Activated CD8-positive, alpha-beta memory T cell treated with anti-CD3 and anti-CD28 coated beads for 24 hours (primary cell): ENCODE measurements around the gene SERGEF.
"Not testable (repeated sequence)": the region's sequence is repeated elsewhere in the genome, so short reads cannot be mapped to it uniquely, and the experiment has no call there.

Experiments used
- DNase-seq: peaks from one replicate; pipeline ENCODE4 v3.0.0-alpha.2; 2020

The SERGEF gene

DNA sequence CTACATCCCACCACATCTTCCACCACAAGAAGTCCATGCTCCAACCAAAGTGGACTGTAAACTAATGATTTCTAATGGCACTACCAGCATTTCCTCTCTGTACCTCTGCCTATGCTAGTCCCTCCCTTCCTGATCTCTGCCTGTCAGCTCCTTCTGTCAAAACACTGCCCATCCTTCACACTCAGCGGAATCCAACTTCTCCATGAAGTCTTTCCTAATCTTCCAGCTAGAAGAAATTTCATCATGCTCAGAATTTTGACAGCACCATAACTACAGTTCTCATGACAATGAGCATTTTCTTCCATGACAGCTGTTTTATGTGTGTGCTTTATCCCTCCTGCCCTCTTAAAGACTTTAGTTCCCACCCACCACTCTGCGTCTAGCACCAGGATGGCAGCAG is 111.4 kb downstream of the SERGEF start:
- DNase-seq: no peak

DNA sequence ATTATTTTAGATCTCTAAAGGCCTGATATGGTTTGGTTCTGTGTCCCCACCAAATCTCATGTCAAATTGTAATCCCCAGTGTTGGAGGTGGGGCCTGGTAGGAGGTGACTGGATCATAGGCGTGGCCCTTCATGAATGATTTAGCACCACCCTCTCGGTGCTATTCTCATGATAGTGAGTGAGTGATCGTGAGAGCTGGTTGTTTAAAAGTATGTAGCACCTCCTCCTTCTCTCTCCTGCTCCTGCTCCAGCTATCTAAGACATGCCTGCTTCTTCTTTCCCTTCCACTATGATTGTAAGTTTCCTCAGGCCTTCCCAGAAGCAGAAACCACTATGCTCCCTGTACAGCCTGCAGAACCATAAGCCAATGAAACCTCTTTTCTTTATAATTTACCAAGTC is 114.1 kb downstream of the SERGEF start:
- no peak for DNase-seq

DNA sequence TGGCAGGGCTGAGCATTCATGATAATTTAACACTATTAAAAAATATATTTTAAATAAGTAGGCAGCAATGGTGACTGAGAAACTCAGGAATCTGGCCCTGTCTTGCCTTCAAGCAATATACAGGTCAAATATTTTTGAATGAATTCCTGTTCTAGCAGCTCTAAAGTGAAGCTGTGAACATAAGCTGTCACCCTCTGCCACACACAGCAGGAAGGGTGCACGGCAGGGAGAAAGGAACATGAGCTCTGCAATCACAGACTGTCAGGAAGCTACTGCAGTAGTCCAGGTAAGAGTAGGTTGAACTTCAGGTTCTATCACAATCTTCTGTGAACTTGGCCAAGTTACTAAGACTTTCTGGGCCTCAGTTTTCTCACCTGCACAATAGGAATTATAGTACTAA is 114.8 kb downstream of the SERGEF start:
- no peak for DNase-seq

DNA sequence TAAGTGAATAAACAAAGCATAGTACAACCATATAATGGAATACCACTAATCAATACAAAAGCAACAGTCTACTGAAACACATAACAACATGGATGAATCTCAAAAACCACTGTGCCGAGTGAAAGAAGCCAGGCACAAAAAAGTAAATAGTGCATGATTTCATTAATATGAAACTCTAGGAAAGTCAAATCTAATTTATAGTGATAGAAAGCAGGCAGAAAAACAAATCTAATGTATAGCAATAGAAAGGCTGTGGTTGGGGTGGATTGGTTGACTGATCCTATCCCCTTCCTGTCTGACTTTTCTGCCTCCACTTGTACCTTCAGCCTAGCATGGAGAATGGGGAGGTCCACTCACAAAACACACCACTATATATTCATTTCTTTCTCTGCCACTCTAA is 115.4 kb downstream of the SERGEF start:
- DNase-seq: no peak

DNA sequence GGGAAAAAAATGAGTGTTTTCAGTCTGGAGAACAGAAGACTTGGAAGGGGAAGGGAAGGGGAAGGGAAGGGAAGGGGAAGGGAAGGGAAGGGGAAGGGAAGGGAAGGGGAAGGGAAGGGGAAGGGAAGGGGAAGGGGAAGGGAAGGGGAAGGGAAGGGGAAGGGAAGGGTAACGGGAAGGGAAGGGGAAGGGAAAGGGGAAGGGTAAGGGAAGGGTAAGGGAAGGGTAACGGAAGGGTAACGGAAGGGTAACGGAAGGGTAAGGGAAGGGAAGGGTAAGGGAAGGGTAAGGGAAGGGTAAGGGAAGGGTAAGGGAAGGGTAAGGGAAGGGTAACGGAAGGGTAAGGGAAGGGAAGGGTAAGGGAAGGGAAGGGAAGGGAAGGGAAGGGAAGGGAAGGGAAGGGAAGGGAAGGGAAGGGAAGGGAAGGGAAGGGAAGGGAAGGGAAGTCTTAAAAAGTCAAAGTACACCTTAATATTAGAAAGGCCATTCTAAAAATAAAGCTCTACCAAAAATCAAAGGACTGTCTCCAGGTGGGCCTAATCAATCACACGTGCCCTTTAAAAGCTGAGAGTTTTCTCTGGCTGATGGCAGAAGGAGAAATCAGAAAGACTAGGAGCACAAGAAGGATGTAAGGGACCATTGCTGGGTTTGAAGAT is 116.2 kb downstream of the SERGEF start:
- not testable (repeated sequence) for DNase-seq

DNA sequence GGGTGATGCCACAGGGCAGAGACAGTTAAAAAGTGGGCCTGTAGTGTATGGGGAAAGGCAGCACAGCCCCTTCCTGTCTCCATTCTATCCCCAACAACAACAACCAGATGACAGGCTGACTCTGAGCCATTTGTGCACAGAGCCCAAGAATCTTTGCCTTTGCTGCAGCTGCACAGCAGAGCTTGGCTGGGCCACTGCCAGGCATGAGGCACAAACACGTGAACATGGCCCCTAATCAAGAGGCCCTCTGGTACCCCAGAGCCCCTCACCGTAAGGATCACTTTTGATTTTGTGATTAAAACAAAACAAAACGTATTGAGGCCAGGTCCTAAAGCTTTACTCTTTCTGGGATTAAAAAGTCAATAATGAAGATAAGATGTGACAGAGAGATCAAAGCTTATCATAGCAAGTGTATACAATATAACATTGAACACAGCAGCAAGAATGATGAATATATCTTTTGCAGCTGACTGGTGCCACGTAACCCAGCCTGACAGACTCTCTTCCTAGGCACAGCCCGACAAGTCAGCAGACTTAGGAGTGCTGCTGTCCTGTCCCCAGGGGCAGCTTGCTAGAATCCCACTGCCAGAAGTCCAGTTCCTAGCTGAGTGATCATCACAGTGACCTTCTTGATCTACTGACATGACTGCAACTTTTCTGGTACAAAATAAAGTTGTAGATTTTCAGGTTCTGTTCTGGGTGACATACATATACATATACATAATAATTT is 117.8 kb downstream of the SERGEF start:
- no peak for DNase-seq

DNA sequence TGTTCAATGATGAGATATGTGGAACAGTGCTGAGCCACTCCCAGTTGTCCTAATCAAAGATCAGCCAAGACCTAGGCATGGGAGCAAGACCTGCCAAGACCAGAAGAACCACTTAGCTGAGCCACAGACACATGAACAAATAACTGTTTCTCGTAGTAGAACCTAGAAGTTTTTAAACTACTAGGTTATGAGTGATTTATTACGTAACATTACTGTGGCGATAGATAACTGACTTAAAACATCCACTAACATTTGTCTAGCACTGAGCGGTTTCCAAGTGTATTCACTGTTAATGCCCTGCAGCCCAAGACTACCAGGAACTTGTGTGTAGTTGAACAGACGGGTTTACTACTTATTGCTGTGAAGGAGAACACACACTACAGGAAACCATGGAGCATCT is 120.4 kb downstream of the SERGEF start:
- DNase-seq: no peak

DNA sequence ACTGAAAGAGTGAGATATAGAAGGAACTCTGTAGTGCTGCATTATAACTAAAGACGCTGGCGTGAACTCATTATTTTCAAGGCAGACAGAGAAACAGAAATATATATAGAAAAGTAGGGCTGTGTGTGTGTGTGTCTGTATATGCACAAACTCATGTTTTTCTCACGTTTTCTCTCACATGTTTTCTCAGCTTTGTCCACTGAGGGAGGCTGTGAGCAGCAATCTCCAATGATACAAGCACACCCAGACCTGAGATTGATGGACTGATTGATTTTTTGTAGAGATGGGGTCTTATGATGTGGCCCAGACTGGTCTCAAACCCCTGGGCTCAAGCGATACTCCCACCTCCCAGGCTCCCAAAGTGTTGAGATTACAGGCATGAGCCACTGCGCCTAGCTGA is 122.5 kb downstream of the SERGEF start:
- no peak for DNase-seq

DNA sequence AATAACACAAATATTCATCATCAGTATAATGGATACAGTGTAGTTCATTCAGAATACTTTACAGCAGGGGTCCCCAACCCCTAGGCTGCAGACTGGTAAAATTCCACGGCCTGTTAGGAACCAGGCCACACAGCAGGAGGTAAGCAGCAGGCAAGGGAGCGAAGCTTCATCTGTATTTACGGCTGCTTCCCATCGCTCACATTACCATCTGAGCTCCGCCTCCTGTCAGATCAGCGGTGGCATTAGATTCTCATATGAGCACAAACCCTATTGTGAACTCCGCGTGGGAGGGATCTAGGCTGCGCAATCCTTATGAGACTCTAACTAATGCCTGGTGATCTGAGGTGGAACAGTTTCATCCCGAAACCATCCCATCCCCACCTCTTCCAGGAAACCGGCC is 125.1 kb downstream of the SERGEF start:
- no peak for DNase-seq

DNA sequence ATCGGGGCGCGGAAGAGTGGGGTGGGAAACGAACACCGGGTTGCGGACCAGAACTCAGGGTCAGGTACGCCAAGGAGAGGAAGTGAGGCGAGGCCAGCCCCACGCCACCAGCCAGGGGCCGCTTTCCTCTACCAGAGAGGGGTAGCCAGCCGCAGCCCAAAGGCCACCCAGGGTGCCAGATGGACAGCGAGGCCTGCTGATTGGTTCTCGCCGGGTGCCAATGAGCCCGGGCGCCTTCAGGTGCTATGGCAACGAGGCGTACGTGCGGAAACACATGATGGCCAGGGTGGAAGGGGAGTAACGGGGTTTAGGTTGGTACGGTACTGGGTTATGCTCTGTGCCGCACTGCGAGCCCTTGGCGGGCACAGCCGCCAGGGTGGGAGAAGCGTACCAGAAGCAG is 128.9 kb downstream of the SERGEF start:
- no peak for DNase-seq

DNA sequence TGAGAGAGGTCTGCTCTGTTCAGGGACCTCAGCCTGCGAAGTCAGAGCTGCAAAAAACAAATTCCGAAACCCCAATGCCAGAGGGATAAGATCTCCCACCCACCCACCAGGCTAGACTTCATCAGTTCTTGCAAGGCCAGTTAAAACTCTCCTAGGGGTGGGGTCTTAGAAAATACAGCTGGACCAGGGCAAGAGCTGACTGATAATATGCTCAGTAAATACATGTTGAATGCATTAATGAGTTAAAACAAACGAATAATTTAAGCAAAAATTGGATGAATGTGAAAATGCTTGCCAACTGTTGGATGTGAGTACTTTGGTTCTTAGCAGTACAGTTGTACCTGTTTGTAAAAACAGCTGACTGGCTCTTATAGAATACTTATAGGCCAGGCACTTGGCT is 129.8 kb downstream of the SERGEF start:
- DNase-seq: no peak

DNA sequence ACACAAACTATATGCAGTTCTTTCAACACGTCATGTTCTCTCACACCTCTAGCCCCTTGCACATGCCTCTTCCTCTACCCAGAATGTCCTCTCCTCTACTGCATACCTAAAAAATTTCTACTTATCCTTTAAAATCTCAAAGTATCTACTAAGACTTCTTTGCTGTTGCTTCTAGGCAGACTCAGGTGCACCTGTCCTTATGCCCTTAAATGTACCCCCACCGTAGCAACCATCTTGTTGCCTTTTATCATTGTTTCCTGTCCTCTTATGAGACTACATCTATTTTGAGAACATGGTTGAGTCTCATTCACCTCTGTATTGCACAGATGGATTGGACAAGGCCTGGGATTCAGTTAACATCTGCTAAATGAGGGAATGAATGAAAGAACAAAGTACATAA is 134.1 kb downstream of the SERGEF start:
- no peak for DNase-seq

DNA sequence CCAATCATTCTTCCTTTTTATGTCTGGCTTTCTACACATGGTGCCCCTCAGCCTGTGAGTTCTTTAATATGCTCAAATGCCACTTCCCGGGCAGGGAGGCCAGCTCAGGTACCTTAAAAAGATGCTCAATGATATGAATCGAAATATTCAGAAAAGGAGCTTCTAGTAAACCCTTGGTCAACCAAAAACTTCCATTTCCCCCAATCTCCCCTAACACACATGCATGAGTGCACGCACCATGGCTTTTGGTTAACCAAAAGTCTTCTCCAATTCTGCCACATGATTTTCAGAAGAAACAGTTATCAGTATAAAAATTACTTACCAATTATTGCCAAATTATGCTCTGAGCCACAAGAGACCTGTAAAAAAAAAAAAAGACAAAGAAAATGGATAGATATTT is 135.0 kb downstream of the SERGEF start:
- no peak for DNase-seq

DNA sequence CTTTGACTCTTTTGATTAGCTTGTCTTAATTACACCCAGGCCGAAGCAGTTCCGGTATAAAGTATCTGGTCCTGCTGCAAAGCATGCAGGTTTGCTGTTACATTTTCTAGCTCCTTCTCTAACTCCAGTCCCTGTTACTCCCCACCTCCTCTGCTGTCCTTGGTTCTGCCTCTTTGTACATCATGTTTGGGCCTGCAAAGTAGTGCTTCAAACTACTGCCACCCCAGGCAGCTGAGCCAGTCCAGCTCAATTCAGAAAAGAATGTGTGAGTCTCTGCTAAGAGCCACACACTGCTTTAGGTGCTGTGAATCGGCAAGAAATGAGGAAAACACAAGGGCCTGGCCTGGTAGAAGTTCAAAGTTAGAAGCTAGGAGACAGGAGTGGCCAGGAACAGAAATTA is 136.0 kb downstream of the SERGEF start:
- no peak for DNase-seq

DNA sequence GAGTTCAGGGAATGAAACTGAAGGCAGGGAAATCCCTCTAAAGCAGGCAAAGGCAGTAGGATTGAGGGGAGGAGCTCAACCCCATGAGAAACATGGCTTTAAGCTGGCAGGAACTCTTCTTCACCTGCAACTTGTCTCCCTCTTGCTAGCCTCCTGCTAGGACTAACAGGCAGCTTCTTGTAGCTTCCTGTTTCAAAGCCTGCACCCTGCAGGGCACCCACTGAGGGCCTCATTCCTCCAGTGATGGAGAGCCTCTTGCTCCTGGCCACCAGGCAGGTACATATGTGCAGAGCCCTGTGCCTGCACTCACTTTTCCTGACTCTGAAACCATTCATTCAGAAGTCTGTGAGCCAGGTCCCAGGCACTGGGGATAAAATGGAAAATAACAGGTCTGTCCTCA is 137.0 kb downstream of the SERGEF start:
- DNase-seq: no peak

DNA sequence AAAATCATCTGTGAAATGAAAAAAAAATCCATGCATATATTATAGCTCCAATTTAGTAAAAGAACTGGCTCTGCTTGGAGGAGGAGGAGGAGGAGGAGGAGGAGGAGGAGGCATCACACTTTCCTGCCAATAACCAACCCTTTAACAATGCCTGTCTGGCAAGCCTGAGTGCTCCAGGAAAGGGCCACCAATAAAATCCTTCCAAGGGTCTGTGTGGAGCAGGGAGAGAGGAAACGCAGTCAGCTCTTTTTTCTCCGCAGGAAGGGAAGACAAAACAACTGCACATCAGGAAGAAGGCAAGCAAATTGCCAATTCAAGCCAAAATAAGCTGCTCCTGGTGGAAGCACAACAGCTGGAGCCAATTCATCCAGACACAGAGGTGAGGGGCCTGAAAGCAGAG is 139.3 kb downstream of the SERGEF start:
- DNase-seq: no peak

DNA sequence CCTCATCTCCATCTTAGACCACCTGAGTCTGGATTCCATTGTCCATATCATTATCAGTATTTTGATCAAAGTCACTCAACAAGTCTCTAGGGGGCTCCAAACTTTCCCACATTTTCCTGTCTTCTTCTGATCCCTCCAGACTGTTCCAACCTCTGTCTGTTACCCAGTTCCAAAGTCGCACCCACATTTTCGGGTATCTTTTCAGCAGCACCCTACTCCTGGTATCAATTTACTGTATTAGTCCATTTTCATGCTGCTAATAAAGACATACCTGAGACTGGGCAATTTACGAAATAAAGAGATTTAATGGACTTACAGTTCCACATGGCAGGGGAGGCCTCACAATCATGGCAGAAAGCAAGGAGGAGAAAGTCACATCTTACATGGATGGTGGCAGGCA is 144.4 kb downstream of the SERGEF start:
- not testable (repeated sequence) for DNase-seq

DNA sequence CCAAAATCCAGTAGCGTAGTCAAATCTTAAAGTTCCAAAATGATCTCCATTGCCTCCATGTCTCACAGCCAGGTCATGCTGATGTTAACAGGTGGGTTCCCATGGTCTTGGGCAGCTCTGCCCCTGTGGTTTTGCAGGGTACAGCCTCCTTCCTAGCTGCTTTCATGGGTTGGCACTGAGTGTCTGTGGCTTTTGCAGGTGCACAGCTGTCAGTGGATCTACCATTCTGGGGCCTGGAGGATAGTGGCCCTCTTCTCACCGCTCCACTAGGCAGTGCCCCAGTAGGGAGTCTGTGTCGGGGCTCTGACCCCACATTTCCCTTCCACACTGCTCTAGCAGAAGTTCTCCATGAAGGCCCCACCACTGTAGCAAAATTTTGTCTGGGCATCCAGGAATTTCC is 145.5 kb downstream of the SERGEF start:
- no peak for DNase-seq

DNA sequence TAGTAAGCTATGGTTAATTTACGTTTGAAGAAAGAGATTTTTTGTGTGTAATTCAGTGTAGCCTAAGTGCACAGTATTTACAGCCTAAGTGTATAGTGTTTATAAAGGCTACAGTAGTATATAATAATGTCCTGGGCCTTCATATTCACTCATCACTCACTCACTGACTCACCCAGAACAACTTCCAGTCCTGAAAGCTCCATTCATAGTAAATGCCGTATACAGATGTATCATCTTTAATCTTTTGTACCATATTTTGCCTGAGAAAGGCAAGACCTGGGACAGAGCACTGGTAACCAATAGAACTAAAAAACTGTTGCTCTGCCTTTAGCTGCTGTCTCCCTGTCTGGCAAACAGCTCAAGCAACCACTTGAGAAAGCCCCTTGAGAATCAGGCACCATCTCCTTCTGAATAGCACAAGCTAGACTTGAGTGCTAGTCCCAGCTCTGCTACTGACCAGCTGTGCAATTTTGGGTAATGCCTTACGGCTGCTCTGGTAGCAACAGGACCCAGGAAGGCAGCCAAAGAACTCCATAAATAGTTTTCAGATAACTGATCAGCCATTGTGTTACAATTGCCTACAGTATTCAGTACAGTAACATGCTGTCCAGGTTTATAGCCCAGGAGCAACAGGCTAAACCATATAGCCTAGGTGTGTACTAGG is 146.9 kb downstream of the SERGEF start:
- DNase-seq: no peak

DNA sequence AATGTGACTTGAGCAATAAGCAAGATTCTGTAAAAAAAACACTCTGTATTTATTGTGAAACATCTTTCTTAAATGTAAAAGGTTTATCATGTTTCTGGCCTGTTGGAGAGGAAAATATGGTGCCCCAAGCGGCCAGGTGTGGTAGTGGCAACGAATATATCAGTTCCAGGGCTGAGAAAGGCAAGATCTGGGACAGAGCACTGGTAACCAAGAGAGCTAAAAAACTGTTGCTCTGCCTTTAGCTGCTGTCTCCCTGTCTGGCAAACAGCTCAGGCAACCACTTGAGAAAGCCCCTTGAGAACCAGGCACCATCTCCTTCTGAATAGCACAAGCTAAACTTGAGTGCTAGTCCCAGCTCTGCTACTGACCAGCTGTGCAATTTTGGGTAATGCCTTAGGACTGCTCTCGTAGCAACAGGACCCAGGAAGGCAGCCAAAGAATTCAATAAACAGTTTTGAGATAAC is 148.3 kb downstream of the SERGEF start:
- DNase-seq: no peak

DNA sequence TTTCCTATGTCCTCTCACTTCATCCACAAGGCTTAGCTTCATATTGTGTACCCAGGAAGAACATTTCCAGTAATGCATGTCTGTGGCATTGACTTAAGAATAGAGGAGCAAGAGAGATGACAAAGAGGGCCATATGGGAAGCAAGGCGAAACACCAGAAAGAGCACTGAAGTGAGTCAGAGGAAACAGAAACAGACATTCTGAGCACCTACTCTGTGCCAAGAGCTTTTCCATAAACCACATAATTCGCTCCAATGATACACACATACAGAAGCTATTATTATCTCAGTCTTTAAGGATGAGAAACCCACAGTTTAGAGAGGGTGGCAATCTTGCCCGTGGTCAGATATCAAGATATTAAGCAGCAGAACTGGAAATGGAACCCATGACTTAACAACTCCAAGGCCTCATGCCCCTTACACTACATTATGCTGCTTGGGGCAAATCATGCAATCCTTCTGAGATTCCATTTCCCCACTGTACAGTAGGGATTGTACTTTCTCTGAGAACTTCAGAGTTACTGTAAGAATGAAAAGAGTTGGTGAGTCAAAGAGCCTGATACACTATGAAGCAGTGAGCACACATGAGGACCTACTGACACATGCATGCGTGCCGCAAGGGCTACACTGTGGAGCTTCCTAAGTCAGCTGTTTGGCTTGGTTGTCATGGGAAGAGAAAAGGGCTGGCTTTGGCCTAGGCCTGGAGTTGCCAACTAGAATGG is 151.7 kb downstream of the SERGEF start:
- no peak for DNase-seq

DNA sequence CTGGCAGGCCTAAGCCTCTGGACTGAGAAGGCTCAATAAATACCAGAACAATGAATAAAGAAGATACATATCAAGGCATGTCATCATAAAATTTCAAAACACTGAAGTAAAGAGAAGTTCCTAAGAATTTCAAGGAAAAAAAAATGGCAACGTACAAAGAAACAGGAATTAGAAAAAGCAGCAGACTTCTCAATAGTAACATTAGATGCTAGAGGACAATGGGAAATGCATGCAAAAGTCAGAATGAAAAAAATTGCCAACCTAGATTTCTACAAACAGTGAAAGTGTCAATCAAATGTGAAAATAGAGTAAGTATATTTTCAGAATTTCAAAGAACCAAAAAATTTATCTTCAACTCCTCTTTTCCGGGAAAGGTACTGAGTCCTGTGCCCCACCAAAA is 153.3 kb downstream of the SERGEF start:
- no peak for DNase-seq

DNA sequence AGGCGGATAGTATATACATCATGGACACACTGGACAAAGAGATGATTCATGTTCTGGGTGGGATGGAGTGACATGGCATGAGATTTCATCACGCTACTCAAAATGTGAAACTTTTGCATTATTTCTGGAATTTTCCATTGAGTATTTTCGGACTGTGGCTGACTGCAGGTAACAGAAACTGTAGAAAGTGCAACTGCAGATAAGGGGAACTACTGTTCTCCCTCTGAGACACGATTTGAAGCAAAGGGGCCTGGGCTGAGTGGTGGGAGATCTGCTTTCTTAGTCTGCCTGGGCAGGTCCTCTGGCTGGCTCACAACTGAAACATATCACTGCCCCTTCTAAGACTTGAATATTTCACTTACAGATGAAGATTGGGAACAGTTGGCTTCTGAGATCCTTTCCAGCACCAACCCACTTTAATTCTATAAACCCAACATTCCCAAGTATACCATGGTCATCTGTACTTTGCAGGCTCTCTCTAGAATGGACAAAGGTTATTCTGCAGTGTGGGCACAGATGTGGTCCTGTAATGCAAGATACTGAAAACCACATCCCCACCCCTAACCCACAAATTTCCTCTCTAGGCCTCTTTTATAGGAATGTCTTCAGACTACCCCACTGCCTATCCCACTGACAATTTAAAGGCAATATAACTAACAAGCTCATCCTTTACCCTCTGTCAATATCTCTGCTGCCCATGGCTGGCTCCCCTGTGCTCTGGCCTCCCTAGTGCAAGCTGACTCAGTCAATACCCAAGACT is 157.1 kb downstream of the SERGEF start:
- no peak for DNase-seq
